Activated CD4-positive, alpha-beta memory T cell treated with anti-CD3 and anti-CD28 coated beads for 36 hours (primary cell): ENCODE data around the gene SYT3. TPM values are rescaled to one million over a fixed set of nuclear protein-coding genes. Genes with fewer than 3 reads are reported as not detected.

Experiments used
- CTCF ChIA-PET: fragments of 350-600 bp; sonication (Branson Sonifier 250); formaldehyde crosslinking; loops from one replicate; lab custom pipeline; 2021; ENCODE audit warnings: antibody characterized with exemption, inconsistent platforms; lab: Charles Lee
- POLR2A ChIA-PET: fragments of 350-600 bp; sonication (Branson Sonifier 250); formaldehyde crosslinking; loops from one replicate; lab custom pipeline; 2021; ENCODE audit warnings: antibody characterized with exemption; lab: Charles Lee
- DNase-seq: peaks from one replicate; pipeline ENCODE4 v3.0.0-alpha.2; 2020
- H3K27ac Mint-ChIP-seq: one replicate; pipeline ENCODE4 v1.8.0; 2021; ENCODE audit warnings: mixed read lengths
- H3K27me3 Mint-ChIP-seq: one replicate; pipeline ENCODE4 v1.8.0; 2021; ENCODE audit warnings: mixed read lengths
- H3K36me3 Mint-ChIP-seq: one replicate; pipeline ENCODE4 v1.8.0; 2021; ENCODE audit warnings: mixed read lengths
- H3K4me1 Mint-ChIP-seq: one replicate; pipeline ENCODE4 v1.8.0; 2021; ENCODE audit warnings: low read depth, mixed read lengths
- H3K4me3 Mint-ChIP-seq: one replicate; pipeline ENCODE4 v1.8.0; 2021; ENCODE audit warnings: mild to moderate bottlenecking, mixed read lengths
- H3K9me3 Mint-ChIP-seq: one replicate; pipeline ENCODE4 v1.8.0; 2021; ENCODE audit warnings: mixed read lengths
- intact Hi-C: fragments of 100-400 bp; cut with micrococcal nuclease; formaldehyde crosslinking; loops from one replicate; pipeline ENCODE4 v1.15.1; 2023
- total RNA-seq, 2 experiments: library from RNA; stranded (reverse); gene quantifications; one replicate each; pipeline ENCODE4 v1.2.3, GENCODE V29; 2021

The SYT3 gene
- total RNA-seq, 2 experiments from 2014 or later: not detected

DNA sequence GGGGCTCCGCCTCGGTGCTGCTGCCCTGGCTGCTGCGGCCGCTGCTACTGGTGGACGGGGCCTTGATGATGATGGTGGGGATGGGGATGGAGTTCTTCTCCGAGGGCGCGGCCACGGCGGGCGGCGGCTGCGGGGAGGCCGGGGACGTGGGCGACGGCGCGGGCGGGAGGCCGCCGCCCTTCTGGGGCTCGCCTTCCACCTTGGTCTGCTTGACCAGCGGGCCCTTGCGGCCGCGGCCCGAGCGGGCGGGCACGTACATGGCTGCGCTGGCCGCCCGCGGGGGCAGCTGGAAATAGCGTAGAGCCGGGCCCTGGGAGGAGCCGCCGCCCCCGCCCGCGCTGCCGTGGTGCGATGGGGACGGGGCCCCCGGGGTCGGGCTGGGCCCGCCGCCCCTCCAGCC is 28.7 kb upstream of the SYT3 start:
- no peaks in the 10 kb centered on the region for H3K9me3 Mint-ChIP-seq
- no peaks in the 10 kb centered on the region for H3K4me1 Mint-ChIP-seq
- DNase-seq: no peak
- H3K36me3 Mint-ChIP-seq: no peaks in the 10 kb centered on the region
- H3K27me3 Mint-ChIP-seq: peaks cover 42% of the 10 kb centered on the region
- POLR2A ChIA-PET: no interaction called here
- intact Hi-C loops: no loop called here
- H3K27ac Mint-ChIP-seq: no peak overlapping the region
- no peak overlapping the region for H3K4me3 Mint-ChIP-seq
- CTCF ChIA-PET: no interaction called here

DNA sequence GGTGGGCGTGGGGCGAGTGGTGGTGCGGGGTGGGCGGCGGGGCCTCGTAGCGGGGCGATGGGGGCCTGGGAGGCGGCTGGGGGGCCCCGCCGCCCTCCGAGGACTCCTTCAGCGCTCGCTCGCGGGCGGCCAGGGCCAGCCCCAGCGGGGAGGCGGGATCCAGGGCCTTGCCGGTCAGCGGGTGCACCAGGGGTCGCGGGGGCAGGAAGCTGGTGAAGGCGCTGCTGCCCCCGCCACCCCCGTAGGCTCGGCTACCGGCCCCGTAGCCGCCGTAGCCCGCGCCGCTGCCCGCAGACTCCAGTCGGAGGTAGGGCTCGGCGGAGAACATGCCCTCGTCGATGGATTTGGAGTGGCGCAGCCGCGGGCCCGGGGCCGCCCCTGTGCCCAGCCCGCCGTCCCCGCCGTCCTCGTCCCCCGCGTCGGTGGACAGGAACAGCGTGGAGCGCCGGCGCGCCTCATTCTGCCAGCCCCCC is 28.1 kb upstream of the SYT3 start:
- intact Hi-C loops: no loop called here
- ChIA-PET CTCF (no interaction called here), POLR2A (no interaction called here)
- Mint-ChIP-seq H3K27me3 (peaks cover 40% of the 10 kb centered on the region), H3K4me3 (no peak overlapping the region), H3K27ac (no peak overlapping the region), H3K9me3 (no peaks in the 10 kb centered on the region), H3K4me1 (no peaks in the 10 kb centered on the region), H3K36me3 (no peaks in the 10 kb centered on the region)
- no peak for DNase-seq

DNA sequence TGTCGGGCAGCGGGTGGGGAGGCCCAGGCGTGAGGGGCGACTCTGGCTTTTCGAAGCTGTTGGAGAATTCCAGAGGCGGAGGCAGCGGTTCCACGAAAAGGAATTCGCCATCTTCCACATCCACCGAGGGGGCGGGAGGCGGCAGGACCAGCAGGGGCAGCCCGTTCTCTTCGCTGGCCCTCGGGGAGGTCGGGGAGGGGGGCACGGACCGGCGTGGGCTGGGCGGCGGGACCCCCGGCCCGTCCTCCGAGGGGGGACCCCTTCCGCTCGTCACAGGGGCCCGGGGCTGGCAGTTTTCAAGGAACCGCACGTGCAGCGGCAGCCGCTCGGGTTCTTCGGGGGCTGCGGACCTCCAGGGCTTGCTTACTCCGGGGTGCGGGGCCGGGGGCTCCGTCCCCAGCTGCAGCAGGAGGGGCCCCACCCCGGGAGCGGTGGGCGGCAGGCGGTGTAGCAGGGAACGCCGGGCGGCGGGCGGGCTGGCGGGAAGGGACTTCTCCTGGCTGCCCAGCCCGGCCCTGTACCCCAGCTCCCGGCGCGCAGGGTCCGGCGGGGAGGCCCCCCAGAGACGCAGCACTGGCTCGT is 27.6 kb upstream of the SYT3 start:
- DNase-seq: no peak
- ChIA-PET CTCF (no interaction called here), POLR2A (no interaction called here)
- intact Hi-C loops: no loop called here
- Mint-ChIP-seq H3K27me3 (peaks cover 38% of the 10 kb centered on the region), H3K4me3 (no peak overlapping the region), H3K36me3 (no peaks in the 10 kb centered on the region), H3K9me3 (no peaks in the 10 kb centered on the region), H3K4me1 (no peaks in the 10 kb centered on the region), H3K27ac (no peak overlapping the region)

DNA sequence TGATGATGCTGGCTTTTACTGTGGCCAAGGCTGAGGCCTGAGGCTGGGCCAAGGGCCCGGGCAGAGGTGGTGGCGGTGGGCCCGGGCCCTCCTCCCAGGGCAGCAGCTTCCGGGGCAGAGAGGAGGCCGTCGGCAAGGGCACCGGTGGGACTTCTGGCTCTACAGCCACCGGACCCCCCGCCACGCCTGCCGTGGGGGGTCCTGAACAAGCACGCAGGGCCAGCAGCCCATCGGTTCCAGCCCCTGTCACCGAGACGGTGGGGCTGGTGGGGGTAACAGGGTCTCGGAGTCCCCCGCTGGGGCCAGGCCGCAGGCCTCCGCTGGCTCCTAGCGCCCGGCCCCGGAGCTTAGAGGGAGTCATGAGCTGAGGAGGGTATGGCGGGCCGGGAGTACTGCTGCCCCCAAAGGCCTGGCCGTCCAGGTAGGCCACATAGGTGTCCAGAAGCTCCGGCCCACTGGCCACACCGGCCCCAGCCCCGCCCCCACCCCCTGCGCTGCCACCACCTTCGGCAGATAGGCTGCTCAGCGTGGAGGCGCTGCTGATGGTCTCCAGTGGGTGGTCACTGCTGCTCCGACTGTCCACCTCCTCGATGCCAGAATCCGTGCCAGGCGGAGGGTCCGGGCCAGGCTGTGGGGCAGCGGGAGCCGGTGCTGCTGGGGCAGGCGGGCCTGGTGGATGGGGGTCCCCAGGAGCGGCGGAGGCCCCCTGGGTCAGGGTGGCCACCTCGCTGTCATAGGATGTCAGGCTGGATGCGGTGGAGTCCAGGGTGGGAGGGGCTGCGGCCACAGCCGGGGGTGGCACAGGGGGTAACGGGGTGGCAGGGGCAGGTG is 26.9 kb upstream of the SYT3 start:
- H3K4me3 Mint-ChIP-seq: no peak overlapping the region
- intact Hi-C loops: no loop called here
- CTCF ChIA-PET: no interaction called here
- H3K27me3 Mint-ChIP-seq: peaks cover 37% of the 10 kb centered on the region
- H3K9me3 Mint-ChIP-seq: no peaks in the 10 kb centered on the region
- H3K27ac Mint-ChIP-seq: no peak overlapping the region
- no peaks in the 10 kb centered on the region for H3K36me3 Mint-ChIP-seq
- no peaks in the 10 kb centered on the region for H3K4me1 Mint-ChIP-seq
- POLR2A ChIA-PET: no interaction called here
- DNase-seq: no peak

DNA sequence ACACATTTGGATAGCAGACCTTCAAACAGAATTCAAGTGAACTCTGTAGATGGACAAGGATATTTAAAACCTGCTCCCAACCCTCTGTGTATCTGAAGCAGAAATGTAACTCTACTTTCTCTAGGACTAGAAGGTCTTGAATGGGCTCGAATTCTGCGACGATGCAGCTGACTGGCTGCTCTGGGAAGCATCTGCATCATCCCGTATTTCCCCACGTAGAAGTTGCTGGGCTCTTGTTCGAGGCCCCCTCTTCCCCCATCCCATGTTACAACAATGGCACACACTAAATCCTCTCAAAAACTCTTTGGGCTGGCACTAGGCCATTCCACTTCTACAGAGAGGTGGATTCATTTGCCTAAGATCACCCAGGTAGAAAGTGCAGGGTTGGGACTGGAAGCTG is 24.5 kb upstream of the SYT3 start:
- no peaks in the 10 kb centered on the region for H3K36me3 Mint-ChIP-seq
- ChIA-PET CTCF (no interaction called here), POLR2A (no interaction called here)
- intact Hi-C loops: no loop called here
- H3K4me3 Mint-ChIP-seq: no peak overlapping the region
- no peak overlapping the region for H3K27ac Mint-ChIP-seq
- no peaks in the 10 kb centered on the region for H3K4me1 Mint-ChIP-seq
- no peaks in the 10 kb centered on the region for H3K9me3 Mint-ChIP-seq
- peaks cover 34% of the 10 kb centered on the region for H3K27me3 Mint-ChIP-seq
- no peak for DNase-seq

DNA sequence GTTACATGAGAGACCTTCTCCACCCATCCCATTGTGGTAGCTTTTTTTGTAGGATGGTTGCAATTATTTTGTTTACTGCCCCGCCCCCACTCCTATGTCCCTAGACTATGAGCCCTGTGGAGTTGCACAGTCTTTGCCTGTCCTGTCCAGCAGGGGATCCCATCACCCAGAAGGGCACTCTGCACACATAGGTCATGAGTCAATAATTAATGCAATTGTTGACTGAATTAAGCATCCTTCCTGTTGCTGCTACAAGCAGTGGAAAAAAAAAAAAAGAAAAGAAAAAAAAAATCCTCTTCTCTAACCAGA is 23.8 kb upstream of the SYT3 start:
- Mint-ChIP-seq H3K27me3 (peaks cover 34% of the 10 kb centered on the region), H3K9me3 (peaks cover 1% of the 10 kb centered on the region), H3K27ac (no peak overlapping the region), H3K4me3 (no peak overlapping the region), H3K4me1 (peaks cover 2% of the 10 kb centered on the region), H3K36me3 (peaks cover 1% of the 10 kb centered on the region)
- DNase-seq: no peak
- intact Hi-C loops: no loop called here
- CTCF ChIA-PET: no interaction called here
- POLR2A ChIA-PET: no interaction called here

DNA sequence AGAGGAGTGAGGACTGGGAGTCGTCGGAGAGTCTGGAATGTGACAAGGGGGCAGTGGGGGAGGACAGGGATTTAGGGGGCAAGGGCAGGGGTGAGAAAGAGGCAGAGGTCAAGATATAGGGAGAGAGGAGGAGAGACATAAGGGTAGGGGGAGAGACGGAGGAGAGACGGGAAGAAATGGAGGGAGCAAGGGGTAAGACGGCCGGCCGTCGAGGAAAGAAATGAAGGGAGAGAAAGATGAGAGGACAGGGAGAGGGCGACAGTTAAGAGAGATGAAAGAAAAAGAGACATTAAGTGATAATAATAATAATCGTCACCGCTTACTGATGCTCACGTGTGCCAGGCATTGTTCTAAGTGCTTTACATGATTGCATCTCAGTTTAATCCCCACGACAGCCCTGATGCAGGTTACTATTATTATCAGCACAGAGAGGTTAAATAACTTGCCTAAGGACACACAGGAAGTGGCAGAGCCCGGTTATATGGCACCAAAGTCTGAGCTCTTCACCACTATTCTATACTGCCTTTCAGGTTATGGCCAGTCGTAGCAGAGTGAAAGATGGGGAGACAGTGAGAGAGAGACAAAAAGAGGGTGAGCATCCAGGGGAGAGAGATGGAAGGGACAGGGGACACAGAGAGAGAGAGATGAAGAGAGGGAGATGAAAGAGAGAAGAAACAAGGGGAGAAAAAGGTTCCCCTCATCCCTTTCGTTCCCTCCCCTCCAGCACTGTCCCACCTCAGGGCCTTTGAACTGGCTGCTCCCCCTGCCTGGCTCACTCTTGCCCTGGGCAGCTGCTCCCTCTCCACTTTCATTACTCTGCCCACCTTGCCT is 23.2 kb upstream of the SYT3 start:
- Mint-ChIP-seq H3K9me3 (peaks cover 7% of the 10 kb centered on the region), H3K27ac (no peak overlapping the region), H3K4me1 (peaks cover 8% of the 10 kb centered on the region), H3K36me3 (peaks cover 5% of the 10 kb centered on the region), H3K27me3 (peaks cover 39% of the 10 kb centered on the region), H3K4me3 (no peak overlapping the region)
- intact Hi-C loops: no loop called here
- CTCF ChIA-PET: no interaction called here
- no peak for DNase-seq
- POLR2A ChIA-PET: no interaction called here

DNA sequence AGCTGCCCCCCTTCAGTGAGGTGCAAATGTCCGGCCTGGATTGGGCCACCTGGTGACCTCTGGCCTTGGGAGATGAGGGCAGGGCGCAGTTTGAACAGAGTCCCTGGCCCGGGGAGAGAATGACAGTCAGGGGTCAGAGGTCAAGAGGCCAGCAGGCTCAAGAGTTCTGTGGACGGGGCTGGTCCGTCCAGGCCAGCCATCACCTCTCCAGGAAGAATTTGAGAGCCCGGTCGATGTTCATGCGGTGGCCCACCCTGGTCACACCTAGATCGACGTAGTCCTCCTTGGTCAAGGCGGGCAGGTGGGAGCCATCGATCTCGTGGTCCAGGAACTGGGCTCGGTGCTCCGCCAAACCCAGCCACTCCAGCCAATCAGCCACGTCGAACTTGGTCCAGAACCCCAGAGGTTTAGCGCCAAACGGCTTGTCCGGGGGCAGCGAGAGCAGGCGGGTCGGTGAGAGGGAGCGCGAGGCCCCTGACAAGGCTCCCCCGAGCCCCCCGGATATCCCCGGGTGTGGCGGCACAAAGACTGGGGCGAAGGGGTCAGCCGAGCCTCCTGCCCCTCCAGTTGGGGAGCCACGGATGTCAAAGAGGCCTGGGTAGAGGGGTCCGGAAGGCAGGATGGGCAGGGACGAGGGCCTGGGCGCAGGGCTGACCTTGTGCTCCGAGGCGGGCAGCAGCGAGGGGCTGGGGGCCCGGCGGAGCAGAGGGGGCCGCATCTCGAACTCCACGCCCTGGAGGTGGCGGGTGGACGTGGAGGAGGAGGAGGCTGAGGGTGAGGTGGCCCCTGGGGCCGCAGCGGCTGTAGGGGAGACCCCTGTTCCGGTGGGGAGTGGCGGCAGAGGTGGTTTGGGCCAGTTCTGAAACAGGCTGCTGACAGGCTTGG is 22.3 kb upstream of the SYT3 start:
- Mint-ChIP-seq H3K27me3 (peaks cover 48% of the 10 kb centered on the region), H3K36me3 (peaks cover 5% of the 10 kb centered on the region), H3K4me3 (no peak overlapping the region), H3K27ac (no peak overlapping the region), H3K9me3 (peaks cover 8% of the 10 kb centered on the region), H3K4me1 (peaks cover 17% of the 10 kb centered on the region)
- intact Hi-C loops: no loop called here
- DNase-seq: no peak
- ChIA-PET CTCF (no interaction called here), POLR2A (no interaction called here)

DNA sequence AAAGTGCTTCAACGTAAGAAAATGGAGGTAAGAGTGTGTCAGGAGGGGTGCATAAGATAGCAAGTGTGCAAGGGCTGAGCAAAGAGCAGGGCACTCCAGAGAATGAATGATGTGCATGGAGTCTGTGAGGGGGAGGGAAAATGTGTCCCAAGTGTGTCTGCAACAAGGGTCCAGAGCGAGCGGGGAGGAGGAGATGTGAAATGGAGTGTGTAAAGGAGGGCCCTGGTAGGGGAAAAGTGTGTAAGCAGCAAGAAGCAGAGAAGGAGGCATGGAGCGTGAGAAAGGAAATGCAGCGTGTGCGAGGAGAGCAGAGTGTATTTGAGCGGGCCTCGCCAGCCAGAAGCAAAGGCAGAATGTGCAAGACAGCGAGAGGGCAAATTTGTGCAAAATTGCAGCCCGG is 21.3 kb upstream of the SYT3 start:
- intact Hi-C loops: no loop called here
- no peak overlapping the region for H3K27ac Mint-ChIP-seq
- H3K4me3 Mint-ChIP-seq: no peak overlapping the region
- CTCF ChIA-PET: interaction anchor here (1.2 kb wide), 1 partner anchor 9 kb away, joined by 4 read pairs; no protein-coding TSS in a partner anchor
- peaks cover 17% of the 10 kb centered on the region for H3K4me1 Mint-ChIP-seq
- peaks cover 56% of the 10 kb centered on the region for H3K27me3 Mint-ChIP-seq
- peaks cover 8% of the 10 kb centered on the region for H3K9me3 Mint-ChIP-seq
- H3K36me3 Mint-ChIP-seq: peaks cover 5% of the 10 kb centered on the region
- no peak for DNase-seq
- POLR2A ChIA-PET: no interaction called here

DNA sequence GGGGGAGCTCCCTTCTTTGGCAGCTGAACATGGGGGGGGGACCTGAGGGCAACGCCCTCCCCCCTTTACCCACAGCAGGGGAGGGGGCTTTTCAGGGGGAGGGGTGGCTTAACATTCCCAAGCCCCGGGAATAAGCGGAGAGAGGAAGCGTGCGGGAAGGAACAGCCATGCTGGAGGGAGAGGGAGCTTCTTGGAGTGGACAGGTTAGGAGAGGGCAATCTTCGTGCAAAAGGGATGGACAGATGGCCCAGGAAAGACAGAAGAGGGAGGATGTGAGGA is 20.3 kb upstream of the SYT3 start:
- intact Hi-C loops: no loop called here
- Mint-ChIP-seq H3K27ac (no peak overlapping the region), H3K4me1 (peaks cover 17% of the 10 kb centered on the region), H3K27me3 (peaks cover 63% of the 10 kb centered on the region), H3K9me3 (peaks cover 10% of the 10 kb centered on the region), H3K36me3 (peaks cover 5% of the 10 kb centered on the region), H3K4me3 (no peak overlapping the region)
- ChIA-PET CTCF (interaction anchor here (1.2 kb wide), 1 partner anchor 10 kb away, joined by 4 read pairs; no protein-coding TSS in a partner anchor), POLR2A (no interaction called here)
- DNase-seq: no peak

DNA sequence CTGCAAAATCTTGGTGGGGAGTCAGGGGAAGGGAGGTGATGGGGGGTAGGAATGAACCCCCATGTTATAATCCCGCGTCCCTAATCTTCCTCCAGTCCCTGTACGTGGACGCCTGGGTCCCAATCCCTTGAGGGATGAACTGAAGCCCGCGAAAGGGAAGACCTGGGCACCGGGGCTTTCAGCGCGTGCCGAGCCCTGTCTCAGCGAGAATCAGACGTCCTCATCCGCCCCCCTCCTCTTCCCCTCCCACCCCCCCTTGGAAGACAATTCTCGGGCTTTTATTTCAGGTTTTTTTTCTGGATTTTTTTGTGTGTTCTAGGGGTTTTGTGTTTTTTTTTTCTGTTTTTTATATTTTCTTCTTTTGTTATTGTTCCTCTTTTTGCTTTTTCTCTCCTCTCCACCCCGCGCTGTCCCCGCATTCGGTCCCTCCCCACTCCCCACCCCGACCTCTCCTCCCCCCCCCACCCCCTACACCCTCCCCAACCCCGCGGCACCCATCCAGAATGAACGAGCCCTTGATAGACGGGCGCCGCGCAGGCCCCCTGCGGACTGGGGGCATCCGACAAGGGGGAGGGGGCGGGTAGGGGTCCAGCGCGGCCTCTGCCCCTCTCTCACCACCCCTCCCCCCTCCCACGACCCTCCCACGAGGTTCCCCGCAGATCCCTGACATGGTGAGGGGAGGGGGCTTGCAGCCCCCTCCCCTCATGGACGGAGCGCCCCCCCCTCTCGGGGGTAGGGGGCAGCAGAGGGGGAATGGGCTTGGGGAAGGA is 19.8 kb upstream of the SYT3 start:
- H3K4me3 Mint-ChIP-seq: no peak overlapping the region
- no peak overlapping the region for H3K27ac Mint-ChIP-seq
- no peak for DNase-seq
- peaks cover 17% of the 10 kb centered on the region for H3K4me1 Mint-ChIP-seq
- peaks cover 5% of the 10 kb centered on the region for H3K36me3 Mint-ChIP-seq
- peaks cover 64% of the 10 kb centered on the region for H3K27me3 Mint-ChIP-seq
- intact Hi-C loops: loop anchor here (2.0 to 5.0 kb wide), 2 partner anchors 52 to 149 kb away; partner anchors contain the start of gene JOSD2
- ChIA-PET CTCF (interaction anchor here (1.2 kb wide), 1 partner anchor 10 kb away, joined by 4 read pairs; no protein-coding TSS in a partner anchor), POLR2A (no interaction called here)
- peaks cover 14% of the 10 kb centered on the region for H3K9me3 Mint-ChIP-seq
